ENCODE results near the gene PLA2G4B.

PLA2G4B gene

GRCh38 chr15:41862515-41863116, 24.0 kb downstream of the PLA2G4B start:
- intact Hi-C loops (cut with DNase I): no loop called here
- no peak for DNase-seq

- intact Hi-C loops (cut with DNase I): no loop called here
- DNase-seq: no peak
Observed at GRCh38 chr15:41865490-41866055, 26.9 kb downstream of the PLA2G4B start.

- intact Hi-C loops (cut with DNase I): no loop called here
- DNase-seq: no peak
Observed at GRCh38 chr15:41866263-41866703, 27.6 kb downstream of the PLA2G4B start.

GRCh38 chr15:41866872-41867579, 28.4 kb downstream of the PLA2G4B start:
- intact Hi-C loops (cut with DNase I): no loop called here
- DNase-seq: peak in 1 of 10 donors; percentile 55

GRCh38 chr15:41868321-41868720, 29.7 kb downstream of the PLA2G4B start:
- DNase-seq: no peak
- intact Hi-C loops (cut with DNase I): no loop called here

- no peak for DNase-seq
- intact Hi-C loops (cut with DNase I): no loop called here
Observed at GRCh38 chr15:41869770-41870688, 31.4 kb downstream of the PLA2G4B start.

- intact Hi-C loops (cut with DNase I): no loop called here
- peak in 1 of 10 donors; percentile 39 for DNase-seq
Observed at GRCh38 chr15:41870689-41871081, 32.0 kb downstream of the PLA2G4B start.

- no peak for DNase-seq
- intact Hi-C loops (cut with DNase I): no loop called here
Observed at GRCh38 chr15:41871175-41871905, 32.7 kb downstream of the PLA2G4B start.

- no peak for DNase-seq
- intact Hi-C loops (cut with DNase I): no loop called here
Observed at GRCh38 chr15:41872166-41872747, 33.6 kb downstream of the PLA2G4B start.

GRCh38 chr15:41873711-41874110, 35.1 kb downstream of the PLA2G4B start:
- no peak for DNase-seq
- intact Hi-C loops (cut with DNase I): no loop called here

GRCh38 chr15:41874736-41875135, 36.1 kb downstream of the PLA2G4B start:
- intact Hi-C loops (cut with DNase I): no loop called here
- no peak for DNase-seq

GRCh38 chr15:41876007-41876406, 37.4 kb downstream of the PLA2G4B start:
- intact Hi-C loops (cut with DNase I): no loop called here
- no peak for DNase-seq

- intact Hi-C loops (cut with DNase I): no loop called here
- DNase-seq: no peak
Observed at GRCh38 chr15:41876689-41877088, 38.0 kb downstream of the PLA2G4B start.

- intact Hi-C loops (cut with DNase I): no loop called here
- no peak for DNase-seq
Observed at GRCh38 chr15:41877631-41878354, 39.1 kb downstream of the PLA2G4B start.

- peak in 1 of 10 donors; percentile 30 for DNase-seq
- intact Hi-C loops (cut with DNase I): no loop called here
Observed at GRCh38 chr15:41878355-41878699, 39.7 kb downstream of the PLA2G4B start.

- intact Hi-C loops (cut with DNase I): no loop called here
- DNase-seq: no peak
Observed at GRCh38 chr15:41879321-41879845, 40.7 kb downstream of the PLA2G4B start.

GRCh38 chr15:41880156-41880877, 41.7 kb downstream of the PLA2G4B start:
- DNase-seq: no peak
- intact Hi-C loops (cut with DNase I): no loop called here

GRCh38 chr15:41881086-41881485, 42.4 kb downstream of the PLA2G4B start:
- intact Hi-C loops (cut with DNase I): no loop called here
- DNase-seq: no peak

Data from posterior cingulate gyrus (tissue), 11 donors.